HG03095 (cell line): Measurements from ENCODE around the gene OR10C1.
"Not testable (repeated sequence)": the region's sequence is repeated elsewhere in the genome, so short reads cannot be mapped to it uniquely, and the experiment has no call there.

Source experiments
- ATAC-seq: cut with Tn5 transposase; IDR thresholded peaks from one replicate; pipeline ENCODE4 v1.9.1; 2021; ENCODE audit warnings: moderate library complexity; ENCODE audit not compliant: unreplicated experiment

Gene OR10C1

GRCh38 chr6:29439006-29439405 is at the start of gene OR10C1:
OR10C1 (plus strand) TSS chr6:29439306; CDS start chr6:29440016, 710 bp downstream.
- ATAC-seq: no peak

DNA sequence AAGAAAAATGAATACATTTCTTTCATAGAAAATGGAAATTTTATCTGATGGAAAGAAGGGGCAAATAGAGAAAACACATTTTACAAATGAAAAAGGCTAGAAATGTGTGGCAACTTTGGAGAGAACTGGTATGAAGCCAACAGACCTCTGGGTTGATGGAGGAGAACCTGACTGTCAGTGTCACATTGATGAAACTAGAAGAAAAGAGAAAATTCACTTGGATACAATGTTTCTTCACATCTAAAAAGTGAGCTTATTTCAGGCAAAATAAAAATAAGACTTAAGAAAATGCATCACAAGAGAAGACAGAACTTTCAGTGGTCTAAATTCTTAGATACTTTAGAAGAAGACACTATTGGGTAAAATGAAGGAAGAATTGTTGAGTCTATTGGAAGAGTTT is 43.8 kb upstream of the OR10C1 start, which contains the start of gene OR12D2:
Gene OR12D2 (plus strand): TSS at position 301 of the 400 bp plus-strand sequence. CDS start 1,069 bp downstream, outside the sequence.
- ATAC-seq: no peak

DNA sequence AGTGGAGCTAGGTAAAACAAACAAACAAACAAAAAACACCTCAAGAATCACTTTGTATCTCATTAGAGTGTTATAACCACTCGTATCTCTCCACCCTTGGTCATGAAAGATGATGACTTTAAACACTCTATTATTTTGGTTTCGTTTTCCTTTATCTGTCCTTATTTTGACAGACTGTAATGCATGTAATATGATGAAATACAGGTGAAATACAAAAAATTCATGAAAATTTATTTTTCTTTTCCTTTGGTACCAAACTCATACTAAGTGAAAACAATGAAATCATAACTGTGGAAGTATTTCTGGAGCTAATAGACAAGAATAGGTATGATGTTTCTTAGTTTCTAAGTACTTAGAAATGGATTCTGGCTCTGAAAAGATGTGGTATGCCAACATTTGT is 39.6 kb upstream of the OR10C1 start:
- no peak for ATAC-seq

- ATAC-seq: no peak
Observed at GRCh38 chr6:29403801-29404200, 35.3 kb upstream of the OR10C1 start.

DNA sequence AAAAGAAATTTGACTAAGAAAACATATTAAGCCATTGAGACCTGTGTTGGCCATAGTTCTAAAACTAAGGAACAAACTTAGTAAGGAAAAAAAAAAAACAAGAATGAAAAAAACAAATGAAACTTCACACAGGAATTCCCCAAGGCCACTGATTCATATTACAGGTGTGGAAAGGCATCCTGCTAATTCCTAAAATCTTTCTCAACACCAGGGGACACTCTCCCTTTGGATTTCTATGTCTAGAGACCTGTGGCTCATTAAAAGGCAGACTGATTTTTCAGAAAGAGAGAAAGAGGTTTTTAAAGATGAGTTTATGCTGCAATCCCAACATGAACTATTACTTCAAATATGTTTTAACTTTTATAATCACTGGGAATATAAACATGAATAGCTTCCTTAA is 24.5 kb upstream of the OR10C1 start, which contains the start of gene OR12D1:
Gene OR12D1 (plus strand): TSS at position 341 of the 400 bp plus-strand sequence.
- ATAC-seq: no peak

GRCh38 chr6:29419516-29419915 is 19.6 kb upstream of the OR10C1 start:
- ATAC-seq: no peak

GRCh38 chr6:29424168-29424567 is 14.9 kb upstream of the OR10C1 start:
- no peak for ATAC-seq

- ATAC-seq: no peak
Observed at GRCh38 chr6:29424575-29424974, 14.5 kb upstream of the OR10C1 start.

- ATAC-seq: no peak
Observed at GRCh38 chr6:29425075-29425474, 14.0 kb upstream of the OR10C1 start.

DNA sequence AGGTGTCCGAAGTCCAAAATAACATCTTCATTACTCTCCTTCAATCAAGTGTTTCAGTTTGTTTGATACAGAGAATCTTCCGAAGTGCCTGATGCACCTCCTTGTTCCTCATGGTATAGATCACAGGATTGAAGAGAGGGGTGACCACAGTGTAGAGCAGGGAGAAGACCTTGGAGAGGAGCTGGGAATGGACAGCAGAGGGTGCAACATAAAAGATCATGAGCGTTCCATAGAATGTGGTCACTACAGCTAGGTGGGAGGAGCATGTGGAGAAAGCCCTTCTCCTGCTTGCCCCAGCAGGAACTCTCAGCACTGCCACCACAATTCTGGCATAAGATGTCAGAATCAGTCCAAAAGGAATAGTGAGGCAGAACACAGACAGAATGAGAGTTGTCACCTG is 12.5 kb upstream of the OR10C1 start:
- ATAC-seq: no peak

DNA sequence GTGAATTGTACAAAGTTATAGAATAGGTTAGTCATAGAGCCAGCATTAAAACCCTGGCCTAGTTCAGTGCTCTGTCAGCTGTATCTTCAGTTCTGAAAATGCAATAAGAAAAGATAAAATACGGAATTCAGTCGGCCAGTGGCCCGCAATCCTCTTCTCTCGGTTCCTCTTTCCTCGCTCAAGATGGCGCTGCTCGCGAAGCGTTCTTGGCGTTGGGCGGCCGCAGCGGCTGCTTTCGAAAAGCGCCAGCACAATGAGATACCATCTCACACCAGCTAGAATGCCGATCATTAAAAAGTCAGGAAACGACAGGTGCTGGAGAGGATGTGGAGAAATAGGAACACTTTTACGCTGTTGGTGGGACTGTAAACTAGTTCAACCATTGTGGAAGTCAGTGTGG is 2.4 kb upstream of the OR10C1 start:
- not testable (repeated sequence) for ATAC-seq

- no peak for ATAC-seq
Observed at GRCh38 chr6:29442719-29443118, 3.6 kb downstream of the OR10C1 start.

DNA sequence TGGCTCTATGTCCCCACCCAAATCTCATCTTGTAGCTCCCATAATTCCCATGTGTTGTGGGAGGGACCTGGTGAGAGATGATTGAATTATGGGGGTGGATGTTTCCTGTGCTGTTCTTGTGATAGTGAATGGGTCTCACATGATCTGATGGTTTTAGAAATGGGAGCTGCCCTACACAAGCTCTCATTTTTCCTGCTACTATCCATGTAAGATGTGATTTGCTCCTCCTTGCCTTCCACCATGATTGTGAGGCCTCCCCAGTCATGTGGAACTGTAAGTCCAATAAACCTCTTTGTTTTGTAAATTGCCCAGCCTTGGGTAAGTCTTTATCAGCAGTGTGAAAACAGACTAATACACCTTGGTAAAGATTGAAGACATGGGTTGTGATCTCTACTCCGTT is 4.9 kb downstream of the OR10C1 start:
- ATAC-seq: not testable (repeated sequence)

DNA sequence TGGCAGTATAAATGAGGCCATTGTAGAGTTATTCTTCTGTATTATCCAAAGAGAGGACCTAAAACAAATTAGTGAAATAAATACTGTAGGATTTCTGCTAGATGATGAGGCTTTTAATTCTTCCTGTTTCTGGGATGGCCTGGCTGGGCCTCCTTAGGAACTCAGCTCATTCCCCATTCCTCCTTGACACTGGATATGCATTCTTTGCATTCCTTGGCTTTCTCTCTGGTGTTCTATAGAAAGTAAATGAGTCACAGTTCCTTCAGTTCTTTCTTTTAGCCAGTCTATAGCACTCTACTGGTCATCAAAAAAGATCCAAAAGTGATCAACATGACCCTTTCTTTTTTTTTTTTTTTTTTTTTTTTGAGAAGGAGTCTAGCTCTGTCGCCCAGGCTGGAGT is 8.6 kb downstream of the OR10C1 start:
- ATAC-seq: no peak

DNA sequence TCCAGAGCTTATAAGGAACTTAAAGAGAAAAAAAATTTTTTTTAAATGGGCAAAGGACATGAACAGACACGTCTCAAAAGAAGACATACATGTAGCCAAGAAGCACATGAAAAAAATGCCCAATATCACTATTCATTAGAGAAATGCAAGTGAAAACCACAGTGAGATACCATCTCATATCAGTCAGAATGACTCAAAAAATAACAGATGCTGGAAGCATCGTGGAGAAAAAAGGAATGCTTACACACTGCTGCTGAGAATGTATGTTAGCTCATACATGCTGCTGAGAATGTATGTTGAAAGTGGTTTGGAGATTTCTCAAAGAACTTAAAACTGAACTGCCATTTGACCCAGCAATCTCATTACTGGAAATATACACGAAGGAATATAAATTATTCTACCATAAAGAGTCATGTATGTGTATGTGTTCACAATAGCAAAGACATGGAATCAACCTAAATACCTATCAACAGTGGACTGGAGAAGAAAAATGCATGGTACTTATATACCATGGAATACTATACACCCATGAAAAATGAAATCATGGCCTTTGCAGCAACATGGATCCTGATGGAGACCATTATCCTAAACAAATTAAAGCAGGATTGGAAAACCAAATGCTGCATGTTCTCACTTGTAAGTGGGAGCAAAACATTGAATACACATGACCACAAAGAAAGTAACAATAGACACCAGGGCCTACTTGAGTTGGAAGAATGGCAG is 12.5 kb downstream of the OR10C1 start:
- ATAC-seq: no peak

GRCh38 chr6:29456971-29457370 is 17.9 kb downstream of the OR10C1 start, which contains the start of the genes OR11A1 and OR2H1:
OR11A1 (minus strand) TSS chr6:29457071; CDS start chr6:29427641, 29,430 bp downstream.
OR2H1 (plus strand) TSS chr6:29457155; CDS start chr6:29461770, 4,615 bp downstream.
- no peak for ATAC-seq

GRCh38 chr6:29461021-29461814 is 22.1 kb downstream of the OR10C1 start:
- ATAC-seq: no peak

GRCh38 chr6:29462022-29462421 is 22.9 kb downstream of the OR10C1 start:
- no peak for ATAC-seq

DNA sequence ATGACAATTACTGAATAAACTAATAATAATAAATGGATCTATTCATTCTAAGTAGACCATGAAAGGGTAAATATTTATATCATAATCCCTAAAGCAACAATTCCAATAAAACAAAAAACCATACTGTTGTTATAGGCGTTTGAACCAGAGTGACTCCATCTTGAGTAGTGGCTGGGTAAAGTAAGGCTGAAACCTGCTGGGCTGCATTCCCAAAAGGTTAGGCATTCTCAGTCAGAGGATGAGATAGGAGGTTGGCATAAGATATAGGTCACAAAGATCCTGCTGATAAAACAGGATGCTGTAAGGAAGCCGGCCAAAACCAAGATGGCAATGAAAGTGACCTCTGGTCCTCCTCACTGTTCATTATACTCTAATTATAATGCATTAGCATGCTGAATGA is 26.2 kb downstream of the OR10C1 start:
- ATAC-seq: no peak

- no peak for ATAC-seq
Observed at GRCh38 chr6:29465801-29466200, 26.7 kb downstream of the OR10C1 start.

DNA sequence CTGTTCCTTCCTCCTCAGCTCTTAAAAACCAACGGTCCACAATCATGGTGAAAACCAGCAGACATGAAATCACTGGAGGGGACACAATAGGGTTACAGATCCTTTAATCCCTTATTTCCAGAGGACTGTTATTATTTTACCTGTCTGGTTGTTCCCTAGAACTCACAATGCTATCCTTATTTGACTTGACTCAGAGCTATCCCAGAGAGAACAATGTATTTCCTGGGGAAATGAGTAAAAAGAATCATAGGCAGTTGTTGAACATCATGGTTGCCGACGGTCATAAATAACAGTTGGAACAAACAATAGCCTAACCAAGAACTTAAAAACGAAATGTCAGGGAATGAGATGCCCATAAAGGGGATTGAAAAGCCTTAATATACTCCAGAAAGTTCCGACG is 27.1 kb downstream of the OR10C1 start:
- ATAC-seq: no peak

GRCh38 chr6:29474996-29475395 is 35.9 kb downstream of the OR10C1 start:
- ATAC-seq: no peak
